ENCODE results near the gene CA11.

- TF ChIP-seq CTCF (IDR thresholded peaks at IDR 0.05; ENCODE audit: low read length) (no peak), EZH2phosphoT487 (IDR thresholded peaks at IDR 0.05; ENCODE audit: low read length) (no peak), EZH2 (optimal IDR thresholded peaks at IDR 0.05; ENCODE audit: low read depth, low read length) (no peak)
Observed at GRCh38 chr19:48618916-48619691, 26.9 kb downstream of the CA11 start, which contains the start of the genes RPL18 and SPHK2.
